HCT116 (cell line): Measurements from ENCODE around the gene ETFA. TPM values are rescaled to one million over a fixed set of nuclear protein-coding genes. Genes with fewer than 3 reads are reported as not detected.

Source experiments
- ATAC-seq: fragments of 200-7000 bp; cut with Tn5 transposase; 2 replicates; pipeline ENCODE4 v1.9.1; 2020; ENCODE audit warnings: mild to moderate bottlenecking, moderate library complexity
- BruUV-seq: library from RNA; stranded (reverse); fragments of 400-500 nt; replicated peaks from 2 replicates; lab custom pipeline; 2021; lab: Mats Ljungman, UMichigan
- CTCF ChIA-PET: fragments of 300-600 bp; sonication (Branson Sonifier 250); formaldehyde crosslinking; loops from one replicate; lab custom pipeline; 2021; ENCODE audit warnings: antibody characterized with exemption; lab: Charles Lee
- POLR2A ChIA-PET: fragments of 300-600, 350-600 bp; sonication (Branson Sonifier 250); formaldehyde crosslinking; loops from one replicate; lab custom pipeline; 2021; ENCODE audit warnings: antibody characterized with exemption; lab: Charles Lee
- RAD21 ChIA-PET, 2 experiments: fragments of 300-600 bp; sonication (Branson Sonifier 250); formaldehyde crosslinking; loops; one replicate each; lab custom pipeline; 2023; ENCODE audit warnings: low total read pairs in 2 of 2; ENCODE audit not compliant: uncharacterized antibody in 2 of 2, unreplicated experiment in 2 of 2, low non-redundant PET in 1 of 2; lab: Charles Lee
- DNase-seq: peaks from one replicate; pipeline ENCODE4 v3.0.0-alpha.2; 2010; ENCODE audit warnings: low read depth, low spot score
- H2AFZ ChIP-seq: fragments of 200-600 bp; shearing (Covaris generic), sonication (generic); 2 replicates; pipeline ENCODE4 v1.6.1; 2017; ENCODE audit warnings: low read depth, mixed run types, mixed read lengths, antibody characterized with exemption, low read length; ENCODE audit not compliant: poor library complexity, severe bottlenecking
- H3K27ac ChIP-seq: 2 replicates; pipeline ENCODE4 v1.5.1; 2012; ENCODE audit warnings: low read depth, low read length
- H3K27me3 ChIP-seq: fragments of 200-600 bp; sonication (generic); 2 replicates; pipeline ENCODE4 v1.6.1; 2016; ENCODE audit warnings: mixed run types, low read length, mixed read lengths; ENCODE audit not compliant: insufficient read depth
- H3K36me3 ChIP-seq, 2 experiments: fragments of 200-500 bp in 1 of 2; fragments of 200-600 bp in 1 of 2; sonication (Bioruptor generic) in 1 of 2; sonication (generic) in 1 of 2; 2 replicates each; pipeline versions ENCODE4 v1.5.1 to v1.6.1; 2014 to 2016; ENCODE audit warnings: low read length in 2 of 2, inconsistent platforms in 1 of 2, mixed read lengths in 1 of 2, mixed run types in 1 of 2; ENCODE audit not compliant: insufficient read depth in 2 of 2, control insufficient read depth in 1 of 2
- H3K4me1 ChIP-seq, 2 experiments: fragments of 200-600 bp in 1 of 2; sonication (generic) in 1 of 2; 2 replicates each; pipeline versions ENCODE4 v1.5.1 to v1.6.1; 2012 to 2017; ENCODE audit warnings: low read length in 2 of 2, inconsistent platforms in 1 of 2, mild to moderate bottlenecking in 1 of 2, mixed read lengths in 1 of 2, mixed run types in 1 of 2, moderate library complexity in 1 of 2; ENCODE audit not compliant: insufficient read depth in 2 of 2, control insufficient read depth in 1 of 2
- H3K4me2 ChIP-seq: fragments of 200-600 bp; sonication (generic); 2 replicates; pipeline ENCODE4 v1.6.1; 2017; ENCODE audit warnings: mixed run types, low read length, mixed read lengths
- H3K4me3 ChIP-seq, 2 experiments: fragments of 200-600 bp in 1 of 2; sonication (generic) in 1 of 2; replicated peaks in 1 of 2; 2 replicates each; pipeline ENCODE4 v1.5.1; 2011 to 2016; ENCODE audit warnings: low read length in 2 of 2, control low read depth in 1 of 2, low read depth in 1 of 2, mild to moderate bottlenecking in 1 of 2, mixed read lengths in 1 of 2, mixed run types in 1 of 2
- H3K79me2 ChIP-seq: fragments of 200-600 bp; sonication (generic); 2 replicates; pipeline ENCODE4 v1.6.1; 2017; ENCODE audit warnings: mild to moderate bottlenecking, mixed run types, low read length, moderate library complexity, mixed read lengths; ENCODE audit not compliant: insufficient read depth
- H3K9ac ChIP-seq: fragments of 200-600 bp; sonication (generic); 2 replicates; pipeline ENCODE4 v1.6.1; 2016; ENCODE audit warnings: low read length, mixed read lengths
- H3K9me2 ChIP-seq: fragments of 200-600 bp; sonication (generic), shearing (Covaris generic); 2 replicates; pipeline ENCODE4 v1.6.1; 2017; ENCODE audit warnings: mixed run types, mild to moderate bottlenecking, moderate library complexity; ENCODE audit not compliant: insufficient read depth
- H3K9me3 ChIP-seq, 2 experiments: fragments of 200-500 bp in 1 of 2; fragments of 200-600 bp in 1 of 2; sonication (Bioruptor generic) in 1 of 2; sonication (generic) in 1 of 2; 2 replicates each; pipeline ENCODE4 v1.6.1; 2014 to 2017; ENCODE audit warnings: low read length in 2 of 2, mixed read lengths in 2 of 2, inconsistent platforms in 1 of 2, low read depth in 1 of 2, mild to moderate bottlenecking in 1 of 2, mixed run types in 1 of 2, moderate library complexity in 1 of 2; ENCODE audit not compliant: control insufficient read depth in 1 of 2, insufficient read depth in 1 of 2
- H4K20me1 ChIP-seq: fragments of 200-600 bp; sonication (generic), shearing (Covaris generic); 2 replicates; pipeline ENCODE4 v1.6.1; 2017; ENCODE audit warnings: mixed run types, mild to moderate bottlenecking, moderate library complexity; ENCODE audit not compliant: insufficient read depth
- CBX3 ChIP-seq: IDR thresholded peaks from 2 replicates; pipeline ENCODE4 v1.6.1; 2012; ENCODE audit warnings: low read depth
- CEBPB ChIP-seq: IDR thresholded peaks from 2 replicates; pipeline ENCODE4 v1.6.1; 2012; ENCODE audit warnings: low read depth
- EGR1 ChIP-seq: IDR thresholded peaks from 2 replicates; pipeline ENCODE4 v1.6.1; 2012; ENCODE audit warnings: low read depth
- EZH2phosphoT487 ChIP-seq: fragments of 200-600 bp; IDR thresholded peaks from 2 replicates; pipeline ENCODE4 v1.6.1; 2018; ENCODE audit warnings: antibody characterized with exemption, borderline replicate concordance
- FOSL1 ChIP-seq: IDR thresholded peaks from 2 replicates; pipeline ENCODE4 v1.6.1; 2012; ENCODE audit warnings: low read depth
- JUND ChIP-seq: IDR thresholded peaks from 2 replicates; pipeline ENCODE4 v1.6.1; 2012
- POLR2A ChIP-seq: IDR thresholded peaks from 2 replicates; pipeline ENCODE4 v1.7.0; 2011; ENCODE audit warnings: borderline replicate concordance; ENCODE audit not compliant: insufficient read depth, insufficient read length; ENCODE audit errors: extremely low read depth
- POLR2AphosphoS5 ChIP-seq: IDR thresholded peaks from 2 replicates; pipeline ENCODE4 v1.6.1; 2011; ENCODE audit warnings: mild to moderate bottlenecking, low read depth, low read length, moderate library complexity
- SP1 ChIP-seq: IDR thresholded peaks from 2 replicates; pipeline ENCODE4 v1.6.1; 2012; ENCODE audit warnings: low read depth
- TCF7L2 ChIP-seq: IDR thresholded peaks from 2 replicates; pipeline ENCODE4 v1.7.0; 2011; ENCODE audit warnings: borderline replicate concordance, inconsistent platforms; ENCODE audit not compliant: insufficient read depth, insufficient read length; ENCODE audit errors: extremely low read depth
- ZFX ChIP-seq: fragments of 450-650 bp; IDR thresholded peaks from 2 replicates; pipeline ENCODE4 v1.6.1; 2017
- ZNF274 ChIP-seq: fragments of 200-500 bp; sonication (Bioruptor generic); IDR thresholded peaks from 2 replicates; pipeline ENCODE4 v1.6.1; 2014; ENCODE audit warnings: mild to moderate bottlenecking, low read depth, low read length, inconsistent platforms
- intact Hi-C: fragments of 100-400 bp; cut with micrococcal nuclease; formaldehyde crosslinking; loops from 2 replicates; pipeline ENCODE4 v1.10.0; 2022
- total RNA-seq: library from RNA; stranded (reverse); gene quantifications from one replicate; pipeline ENCODE4 v1.2.1, GENCODE V29; 2021; ENCODE audit not compliant: unreplicated experiment
- TF ChIP-seq, protein P1 (sequence below): IDR thresholded peaks from 2 replicates; pipeline ENCODE4 v1.6.1; 2012; ENCODE audit warnings: low read depth
- TF ChIP-seq, protein P2 (sequence below): IDR thresholded peaks from 2 replicates; pipeline ENCODE4 v1.6.1; 2011; ENCODE audit warnings: mild to moderate bottlenecking, low read length, moderate library complexity; ENCODE audit not compliant: insufficient replicate concordance; ENCODE audit errors: extremely low read depth
- TF ChIP-seq, protein P3 (sequence below), 3 experiments: fragments of 200-600 bp in 1 of 3; sonication (generic) in 1 of 3; IDR thresholded peaks in 2 of 3; conservative IDR thresholded peaks in 1 of 3; 2 replicates each; pipeline ENCODE4 v1.5.1; 2012 to 2017; ENCODE audit warnings: low read depth in 2 of 3, low read length in 2 of 3, antibody characterized with exemption in 1 of 3, borderline replicate concordance in 1 of 3, control low read depth in 1 of 3, mild to moderate bottlenecking in 1 of 3, mixed read lengths in 1 of 3, mixed run types in 1 of 3, moderate library complexity in 1 of 3; ENCODE audit not compliant: insufficient read depth in 1 of 3
- TF ChIP-seq, protein P4 (sequence below): IDR thresholded peaks from 2 replicates; pipeline ENCODE4 v1.6.1; 2012

The ETFA gene
- total RNA-seq, 1 experiment from 2014 or later = 144 TPM

DNA sequence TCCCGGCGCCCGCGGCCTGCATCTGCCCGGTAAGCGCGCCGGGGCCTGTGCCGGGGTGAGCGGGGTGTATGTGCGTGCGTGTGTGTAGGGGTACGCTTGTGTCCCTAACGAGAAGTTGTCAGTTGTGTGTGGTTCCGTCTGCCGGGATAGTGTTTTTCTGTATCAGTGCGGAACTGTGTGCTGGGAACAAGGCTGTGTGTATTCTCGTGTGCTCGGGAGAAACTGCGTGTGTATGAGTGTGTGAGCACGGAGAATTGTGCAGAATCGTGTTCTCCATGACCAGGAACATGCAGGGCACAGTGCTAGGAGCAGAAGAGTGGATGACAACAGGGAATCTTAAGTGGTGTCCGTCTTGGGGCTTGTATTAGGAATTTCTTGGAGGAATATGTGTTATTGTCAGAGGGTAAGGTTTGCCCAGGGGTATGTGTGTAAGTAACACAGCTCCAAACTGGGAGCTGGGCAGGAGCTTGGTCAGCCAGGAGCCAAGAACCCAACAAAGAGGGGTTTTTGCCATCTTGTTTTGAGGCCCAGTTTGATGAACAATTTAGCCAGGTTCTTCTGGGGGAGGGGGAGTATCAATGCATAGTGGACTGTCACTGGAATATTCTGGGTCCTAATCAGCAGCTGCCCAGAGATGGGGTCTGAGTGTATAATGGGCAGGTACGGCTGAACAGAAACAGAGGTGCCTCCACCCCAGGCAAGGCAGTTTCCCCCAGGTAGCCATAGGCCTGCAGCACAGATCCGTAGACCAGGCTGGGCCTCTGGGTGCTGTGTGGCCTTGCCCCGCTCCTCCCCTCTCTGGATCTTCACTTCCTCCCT lies 27.4 kb upstream of the ETFA start:
- ChIA-PET RAD21 (no interaction called here), POLR2A (no interaction called here), CTCF (no interaction called here)
- Histone ChIP-seq H3K79me2 (peaks cover 11% of the 10 kb centered on the region), H3K4me2 (no peak overlapping the region), H3K4me3 (no peak overlapping the region), H3K27me3 (no peaks in the 10 kb centered on the region), H3K9me2 (no peaks in the 10 kb centered on the region), H2AFZ (no peak overlapping the region), H3K27ac (no peak overlapping the region; the same call in 1 of the 2 replicates), H4K20me1 (no peaks in the 10 kb centered on the region), H3K4me1 (peaks cover 10 to 25% of the 10 kb centered on the region in 2 experiments; a peak in 3 of 4 replicates), H3K36me3 (peaks cover 0 to 4% of the 10 kb centered on the region in 2 experiments; a peak in 2 of 4 replicates), H3K9me3 (no peaks in the 10 kb centered on the region), H3K9ac (no peak overlapping the region)
- ATAC-seq = no peak
- no peak for DNase-seq
- BruUV-seq = TSS peak; percentile 26
- intact Hi-C loops = loop anchor here (10.0 kb wide), 1 partner anchor 506 kb away; no protein-coding TSS in a partner anchor
- TF ChIP-seq JUND (no peak), POLR2AphosphoS5 (no peak), TCF7L2 (no peak), POLR2A (no peak), EGR1 (no peak), ZNF274 (no peak), ZFX (no peak), SP1 (no peak), EZH2phosphoT487 (no peak), CEBPB (no peak), CBX3 (no peak), FOSL1 (no peak)
- TF ChIP-seq, protein P1, sequence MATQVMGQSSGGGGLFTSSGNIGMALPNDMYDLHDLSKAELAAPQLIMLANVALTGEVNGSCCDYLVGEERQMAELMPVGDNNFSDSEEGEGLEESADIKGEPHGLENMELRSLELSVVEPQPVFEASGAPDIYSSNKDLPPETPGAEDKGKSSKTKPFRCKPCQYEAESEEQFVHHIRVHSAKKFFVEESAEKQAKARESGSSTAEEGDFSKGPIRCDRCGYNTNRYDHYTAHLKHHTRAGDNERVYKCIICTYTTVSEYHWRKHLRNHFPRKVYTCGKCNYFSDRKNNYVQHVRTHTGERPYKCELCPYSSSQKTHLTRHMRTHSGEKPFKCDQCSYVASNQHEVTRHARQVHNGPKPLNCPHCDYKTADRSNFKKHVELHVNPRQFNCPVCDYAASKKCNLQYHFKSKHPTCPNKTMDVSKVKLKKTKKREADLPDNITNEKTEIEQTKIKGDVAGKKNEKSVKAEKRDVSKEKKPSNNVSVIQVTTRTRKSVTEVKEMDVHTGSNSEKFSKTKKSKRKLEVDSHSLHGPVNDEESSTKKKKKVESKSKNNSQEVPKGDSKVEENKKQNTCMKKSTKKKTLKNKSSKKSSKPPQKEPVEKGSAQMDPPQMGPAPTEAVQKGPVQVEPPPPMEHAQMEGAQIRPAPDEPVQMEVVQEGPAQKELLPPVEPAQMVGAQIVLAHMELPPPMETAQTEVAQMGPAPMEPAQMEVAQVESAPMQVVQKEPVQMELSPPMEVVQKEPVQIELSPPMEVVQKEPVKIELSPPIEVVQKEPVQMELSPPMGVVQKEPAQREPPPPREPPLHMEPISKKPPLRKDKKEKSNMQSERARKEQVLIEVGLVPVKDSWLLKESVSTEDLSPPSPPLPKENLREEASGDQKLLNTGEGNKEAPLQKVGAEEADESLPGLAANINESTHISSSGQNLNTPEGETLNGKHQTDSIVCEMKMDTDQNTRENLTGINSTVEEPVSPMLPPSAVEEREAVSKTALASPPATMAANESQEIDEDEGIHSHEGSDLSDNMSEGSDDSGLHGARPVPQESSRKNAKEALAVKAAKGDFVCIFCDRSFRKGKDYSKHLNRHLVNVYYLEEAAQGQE = no peak
- TF ChIP-seq, protein P2, sequence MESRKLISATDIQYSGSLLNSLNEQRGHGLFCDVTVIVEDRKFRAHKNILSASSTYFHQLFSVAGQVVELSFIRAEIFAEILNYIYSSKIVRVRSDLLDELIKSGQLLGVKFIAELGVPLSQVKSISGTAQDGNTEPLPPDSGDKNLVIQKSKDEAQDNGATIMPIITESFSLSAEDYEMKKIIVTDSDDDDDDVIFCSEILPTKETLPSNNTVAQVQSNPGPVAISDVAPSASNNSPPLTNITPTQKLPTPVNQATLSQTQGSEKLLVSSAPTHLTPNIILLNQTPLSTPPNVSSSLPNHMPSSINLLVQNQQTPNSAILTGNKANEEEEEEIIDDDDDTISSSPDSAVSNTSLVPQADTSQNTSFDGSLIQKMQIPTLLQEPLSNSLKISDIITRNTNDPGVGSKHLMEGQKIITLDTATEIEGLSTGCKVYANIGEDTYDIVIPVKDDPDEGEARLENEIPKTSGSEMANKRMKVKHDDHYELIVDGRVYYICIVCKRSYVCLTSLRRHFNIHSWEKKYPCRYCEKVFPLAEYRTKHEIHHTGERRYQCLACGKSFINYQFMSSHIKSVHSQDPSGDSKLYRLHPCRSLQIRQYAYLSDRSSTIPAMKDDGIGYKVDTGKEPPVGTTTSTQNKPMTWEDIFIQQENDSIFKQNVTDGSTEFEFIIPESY = no peak
- TF ChIP-seq, protein P3, sequence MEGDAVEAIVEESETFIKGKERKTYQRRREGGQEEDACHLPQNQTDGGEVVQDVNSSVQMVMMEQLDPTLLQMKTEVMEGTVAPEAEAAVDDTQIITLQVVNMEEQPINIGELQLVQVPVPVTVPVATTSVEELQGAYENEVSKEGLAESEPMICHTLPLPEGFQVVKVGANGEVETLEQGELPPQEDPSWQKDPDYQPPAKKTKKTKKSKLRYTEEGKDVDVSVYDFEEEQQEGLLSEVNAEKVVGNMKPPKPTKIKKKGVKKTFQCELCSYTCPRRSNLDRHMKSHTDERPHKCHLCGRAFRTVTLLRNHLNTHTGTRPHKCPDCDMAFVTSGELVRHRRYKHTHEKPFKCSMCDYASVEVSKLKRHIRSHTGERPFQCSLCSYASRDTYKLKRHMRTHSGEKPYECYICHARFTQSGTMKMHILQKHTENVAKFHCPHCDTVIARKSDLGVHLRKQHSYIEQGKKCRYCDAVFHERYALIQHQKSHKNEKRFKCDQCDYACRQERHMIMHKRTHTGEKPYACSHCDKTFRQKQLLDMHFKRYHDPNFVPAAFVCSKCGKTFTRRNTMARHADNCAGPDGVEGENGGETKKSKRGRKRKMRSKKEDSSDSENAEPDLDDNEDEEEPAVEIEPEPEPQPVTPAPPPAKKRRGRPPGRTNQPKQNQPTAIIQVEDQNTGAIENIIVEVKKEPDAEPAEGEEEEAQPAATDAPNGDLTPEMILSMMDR (IDR thresholded peaks at IDR 0.05 in 2 of 3, conservative IDR thresholded peaks at IDR 0.05 in 1 of 3; ENCODE audit: borderline replicate concordance in 1 of 3, insufficient read depth in 1 of 3, low read depth in 2 of 3, low read length in 2 of 3) = no peak
- TF ChIP-seq, protein P4, sequence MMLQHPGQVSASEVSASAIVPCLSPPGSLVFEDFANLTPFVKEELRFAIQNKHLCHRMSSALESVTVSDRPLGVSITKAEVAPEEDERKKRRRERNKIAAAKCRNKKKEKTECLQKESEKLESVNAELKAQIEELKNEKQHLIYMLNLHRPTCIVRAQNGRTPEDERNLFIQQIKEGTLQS = no peak
